GM21381 (cell line): ENCODE results near the gene TNFRSF6B.
"Not testable (repeated sequence)": the region's sequence is repeated elsewhere in the genome, so short reads cannot be mapped to it uniquely, and the experiment has no call there.

Experiments
- ATAC-seq: cut with Tn5 transposase; IDR thresholded peaks from one replicate; pipeline ENCODE4 v1.9.1; 2021; ENCODE audit warnings: mild to moderate bottlenecking, moderate library complexity; ENCODE audit not compliant: unreplicated experiment

TNFRSF6B gene

GRCh38 chr20:63696628-63697356, at the start of gene TNFRSF6B:
TNFRSF6B (plus strand) TSS chr20:63696652; CDS start chr20:63696768, 116 bp downstream.
- ATAC-seq: no peak

GRCh38 chr20:63648190-63648589, 48.3 kb upstream of the TNFRSF6B start:
- no peak for ATAC-seq

- no peak for ATAC-seq
These were observed 47.4 kb upstream of the TNFRSF6B start for GRCh38 chr20:63648895-63649589.

GRCh38 chr20:63650486-63650885, 46.0 kb upstream of the TNFRSF6B start:
- ATAC-seq: not testable (repeated sequence)

- ATAC-seq: no peak
These were observed 44.6 kb upstream of the TNFRSF6B start for GRCh38 chr20:63651942-63652191.

GRCh38 chr20:63652192-63652980, 44.1 kb upstream of the TNFRSF6B start:
- ATAC-seq: no peak

DNA sequence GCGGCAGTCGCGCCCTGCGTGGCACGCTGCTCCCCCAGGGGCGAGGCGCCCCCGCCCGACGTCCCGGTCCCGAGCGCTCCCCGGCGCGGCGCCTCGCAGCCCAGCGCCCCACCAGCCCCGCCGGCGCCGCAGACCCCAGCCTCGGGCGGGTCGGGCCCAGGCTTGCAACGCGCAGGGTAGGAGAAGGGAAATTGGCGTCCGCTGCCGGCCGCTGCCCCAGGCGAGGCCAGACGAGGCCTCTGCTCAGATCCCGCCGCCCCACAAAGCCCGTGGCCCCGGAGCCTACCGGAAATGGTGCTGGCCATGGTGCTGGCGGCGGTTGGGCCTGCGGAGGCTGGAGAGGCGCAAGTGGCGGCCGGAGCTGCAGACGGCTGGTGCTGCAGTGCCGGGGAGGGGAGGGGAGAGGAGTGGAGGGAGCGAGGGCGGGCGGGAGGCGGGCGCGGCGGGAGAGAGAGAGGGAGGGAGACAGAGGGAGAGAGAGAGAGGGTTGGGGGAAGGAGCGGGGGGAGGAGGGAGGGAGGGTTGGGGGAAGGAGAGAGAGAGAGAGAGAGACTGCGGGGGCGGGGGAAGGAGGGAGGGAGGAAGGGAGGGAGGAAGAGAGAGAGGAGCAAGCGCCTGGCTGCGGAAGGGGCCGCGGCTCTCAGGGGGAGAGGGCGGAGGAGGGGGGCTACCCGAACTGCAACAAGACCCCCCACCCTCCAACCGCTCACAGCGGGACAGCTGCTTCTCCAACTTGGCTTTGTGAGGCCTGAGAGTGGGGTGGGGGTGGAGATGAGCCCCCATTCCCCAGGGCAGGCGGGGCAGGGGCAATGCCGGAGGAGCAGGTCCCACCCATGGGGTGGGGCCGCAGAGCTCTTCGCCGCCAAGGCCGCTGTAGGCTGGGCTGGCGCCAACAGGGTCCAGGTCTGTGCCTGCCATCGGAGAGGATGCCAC, 43.1 kb upstream of the TNFRSF6B start, which contains the start of gene STMN3:
STMN3 (minus strand) TSS at position 384 of the 933 bp plus-strand sequence; CDS start at position 305, 79 bp downstream.
- no peak for ATAC-seq

- ATAC-seq: no peak
These were observed 42.3 kb upstream of the TNFRSF6B start for GRCh38 chr20:63653974-63654668.

- ATAC-seq: no peak
These were observed 41.2 kb upstream of the TNFRSF6B start for GRCh38 chr20:63655249-63655648.

DNA sequence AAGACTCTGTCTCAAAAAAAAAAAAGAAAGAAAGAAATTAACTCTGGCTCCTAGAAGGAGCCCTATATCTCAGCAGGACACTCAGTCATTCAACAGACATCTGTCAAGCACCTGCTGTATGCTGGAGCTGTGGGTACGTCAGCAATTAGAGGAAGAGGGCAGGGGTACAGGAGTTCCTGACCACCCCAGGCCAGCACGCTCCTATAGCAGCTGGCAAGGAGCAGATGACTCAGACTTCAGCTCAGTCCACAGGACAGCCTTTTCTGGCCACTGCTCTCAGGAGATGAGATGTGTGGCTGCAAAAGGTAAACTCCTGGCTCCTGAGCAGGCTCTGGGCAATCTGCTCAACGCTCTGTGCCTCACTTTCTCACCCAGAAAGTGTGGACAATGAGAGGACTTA, 40.0 kb upstream of the TNFRSF6B start:
- ATAC-seq: no peak

DNA sequence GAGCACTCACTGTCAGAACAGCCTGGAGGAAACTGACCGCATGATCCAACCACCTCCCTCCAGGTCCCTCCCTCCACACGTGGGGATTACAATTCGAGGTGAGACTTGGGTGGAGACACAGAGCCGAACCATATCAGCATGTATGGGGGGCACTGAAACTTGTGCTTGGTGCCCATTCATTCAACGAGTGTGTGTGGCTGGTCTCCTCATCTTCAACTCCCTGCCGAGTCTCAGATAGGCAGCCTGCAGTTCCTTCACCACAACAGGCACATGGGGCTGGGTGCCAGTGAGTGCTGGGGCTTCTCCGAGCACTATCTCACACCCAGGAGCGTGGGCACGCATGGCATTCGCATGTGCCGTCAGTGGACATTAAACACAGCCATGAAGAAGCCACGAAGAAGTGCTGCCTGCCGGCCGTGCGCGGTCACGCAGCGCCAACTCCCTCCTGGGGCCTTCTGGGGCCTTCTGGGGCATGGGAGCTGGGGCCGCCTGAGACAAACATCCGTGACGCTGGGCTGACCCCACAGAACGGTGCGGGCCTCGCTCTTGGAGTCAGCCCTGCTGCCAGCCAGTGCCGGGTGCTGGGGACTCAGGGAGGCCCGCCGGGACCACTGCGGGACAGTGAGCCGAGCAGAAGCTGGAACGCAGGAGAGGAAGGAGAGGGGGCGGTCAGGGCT, 39.1 kb upstream of the TNFRSF6B start:
- ATAC-seq: no peak

- peak; percentile 79 for ATAC-seq
These were observed 38.3 kb upstream of the TNFRSF6B start, which contains the start of gene RTEL1 for GRCh38 chr20:63657937-63658748. RTEL1 (plus strand) TSS chr20:63658312; CDS start chr20:63659403, 1,091 bp downstream.

- peak; percentile 24 for ATAC-seq
These were observed 37.7 kb upstream of the TNFRSF6B start for GRCh38 chr20:63658749-63659187.

DNA sequence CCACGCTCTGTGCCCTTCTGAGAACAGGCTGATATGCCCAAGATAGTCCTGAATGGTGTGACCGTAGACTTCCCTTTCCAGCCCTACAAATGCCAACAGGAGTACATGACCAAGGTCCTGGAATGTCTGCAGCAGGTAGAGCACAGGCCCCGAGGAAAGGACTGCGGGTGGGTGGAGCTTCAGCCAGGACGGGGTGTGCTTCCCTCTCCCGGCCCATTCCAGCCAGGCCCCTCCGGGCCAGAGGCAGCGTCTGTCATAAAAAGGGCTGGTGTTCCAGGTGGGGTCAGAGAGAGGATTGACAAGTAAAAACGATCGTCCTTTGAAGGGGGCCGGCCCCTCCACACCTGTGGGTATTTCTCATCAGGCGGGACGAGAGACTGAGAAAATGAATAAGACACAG, 37.1 kb upstream of the TNFRSF6B start:
- no peak for ATAC-seq

DNA sequence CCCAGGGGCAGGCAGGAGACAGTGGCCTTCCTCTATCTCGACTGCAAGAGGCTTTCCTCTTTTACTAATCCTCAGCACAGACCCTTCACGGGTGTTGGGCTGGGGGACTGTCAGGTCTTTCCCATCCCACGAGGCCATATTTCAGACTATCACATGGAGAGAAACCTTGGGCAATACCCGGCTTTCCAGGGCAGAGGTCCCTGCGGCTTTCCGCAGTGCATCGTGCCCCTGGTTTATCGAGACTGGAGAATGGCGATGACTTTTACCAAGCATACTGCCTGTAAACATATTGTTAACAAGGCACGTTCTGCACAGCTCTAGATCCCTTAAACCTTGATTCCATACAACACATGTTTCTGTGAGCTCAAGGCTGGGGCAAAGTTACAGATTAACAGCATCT, 36.3 kb upstream of the TNFRSF6B start:
- not testable (repeated sequence) for ATAC-seq

DNA sequence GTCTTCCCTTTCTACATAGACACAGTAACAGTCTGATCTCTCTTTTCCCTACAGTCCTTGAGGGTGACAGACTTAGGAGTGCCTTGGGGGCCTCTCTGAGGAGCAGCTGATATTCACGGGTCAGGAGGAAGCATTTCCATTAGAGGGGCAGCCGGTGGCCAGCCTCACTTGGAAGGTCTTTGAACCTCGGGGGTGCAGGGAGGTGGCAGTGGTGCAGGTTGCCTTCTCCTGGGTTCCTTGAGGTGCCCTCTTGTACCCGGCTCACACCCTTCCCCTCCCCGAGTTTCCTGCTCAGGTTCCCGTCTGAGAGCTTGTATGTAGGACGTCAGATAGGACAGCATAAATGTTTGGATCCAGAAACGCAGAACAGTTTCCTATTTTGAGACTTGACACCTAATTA, 35.8 kb upstream of the TNFRSF6B start:
- ATAC-seq: no peak

GRCh38 chr20:63661108-63661507, 35.3 kb upstream of the TNFRSF6B start:
- no peak for ATAC-seq
